VCaP (cell line): ENCODE data around the gene IDI2.
A peak's percentile ranks its signal among the peaks of the same experiment; 100 is the strongest.

Source experiments
- H3K27ac ChIP-seq: fragments of 450-650 bp; 2 replicates; pipeline ENCODE4 v1.5.1; 2017
- TF ChIP-seq, protein P1 (sequence below): fragments of 450-650 bp; conservative IDR thresholded peaks from 2 replicates; pipeline ENCODE4 v1.5.1; 2017; ENCODE audit warnings: mild to moderate bottlenecking, moderate library complexity

Gene IDI2

DNA sequence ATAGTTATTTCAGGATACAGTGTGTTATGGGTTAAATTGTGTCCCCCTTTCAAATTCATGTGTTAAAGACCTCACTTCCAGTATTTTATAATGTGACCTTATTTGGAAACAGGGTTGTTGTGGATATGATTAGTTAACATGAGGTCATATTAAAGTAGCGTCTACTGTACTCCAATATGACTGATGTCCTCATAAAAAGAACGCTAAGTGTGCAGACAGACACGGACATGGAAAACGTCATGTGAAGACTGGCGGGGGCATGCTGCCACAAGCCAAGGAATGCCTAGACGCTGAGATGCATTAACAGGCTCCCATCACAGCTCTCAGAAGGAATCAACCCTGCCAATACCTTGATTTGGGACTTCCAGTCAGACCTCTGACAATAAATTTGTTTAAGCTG lies 29.0 kb upstream of the IDI2 start:
- TF ChIP-seq, protein P1, sequence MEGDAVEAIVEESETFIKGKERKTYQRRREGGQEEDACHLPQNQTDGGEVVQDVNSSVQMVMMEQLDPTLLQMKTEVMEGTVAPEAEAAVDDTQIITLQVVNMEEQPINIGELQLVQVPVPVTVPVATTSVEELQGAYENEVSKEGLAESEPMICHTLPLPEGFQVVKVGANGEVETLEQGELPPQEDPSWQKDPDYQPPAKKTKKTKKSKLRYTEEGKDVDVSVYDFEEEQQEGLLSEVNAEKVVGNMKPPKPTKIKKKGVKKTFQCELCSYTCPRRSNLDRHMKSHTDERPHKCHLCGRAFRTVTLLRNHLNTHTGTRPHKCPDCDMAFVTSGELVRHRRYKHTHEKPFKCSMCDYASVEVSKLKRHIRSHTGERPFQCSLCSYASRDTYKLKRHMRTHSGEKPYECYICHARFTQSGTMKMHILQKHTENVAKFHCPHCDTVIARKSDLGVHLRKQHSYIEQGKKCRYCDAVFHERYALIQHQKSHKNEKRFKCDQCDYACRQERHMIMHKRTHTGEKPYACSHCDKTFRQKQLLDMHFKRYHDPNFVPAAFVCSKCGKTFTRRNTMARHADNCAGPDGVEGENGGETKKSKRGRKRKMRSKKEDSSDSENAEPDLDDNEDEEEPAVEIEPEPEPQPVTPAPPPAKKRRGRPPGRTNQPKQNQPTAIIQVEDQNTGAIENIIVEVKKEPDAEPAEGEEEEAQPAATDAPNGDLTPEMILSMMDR, result no peak
- no peak overlapping the region; the same call in 1 of the 2 replicates for H3K27ac ChIP-seq

DNA sequence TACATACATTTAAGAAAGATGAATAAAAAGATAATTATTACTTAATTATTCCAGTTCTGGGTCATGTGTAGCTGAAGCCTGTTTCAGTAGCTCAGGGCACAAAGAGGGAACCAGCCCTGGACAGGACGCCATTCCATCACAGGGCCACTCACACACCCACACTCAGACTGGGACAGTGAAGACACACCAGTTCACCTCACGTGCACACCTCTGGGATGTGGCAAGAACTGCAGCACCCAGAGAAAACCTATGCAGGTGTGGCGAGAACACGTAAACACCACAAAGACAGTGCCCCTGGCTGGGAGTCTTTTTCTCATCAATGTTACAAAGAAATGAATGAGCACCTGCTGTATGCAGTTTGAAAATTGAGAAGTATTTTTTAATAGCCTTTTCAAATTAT lies 24.9 kb upstream of the IDI2 start:
- TF ChIP-seq, protein P1, result peak; percentile 27; the same call in 1 of the 2 replicates
- peak overlapping the region; percentile 92 for H3K27ac ChIP-seq

DNA sequence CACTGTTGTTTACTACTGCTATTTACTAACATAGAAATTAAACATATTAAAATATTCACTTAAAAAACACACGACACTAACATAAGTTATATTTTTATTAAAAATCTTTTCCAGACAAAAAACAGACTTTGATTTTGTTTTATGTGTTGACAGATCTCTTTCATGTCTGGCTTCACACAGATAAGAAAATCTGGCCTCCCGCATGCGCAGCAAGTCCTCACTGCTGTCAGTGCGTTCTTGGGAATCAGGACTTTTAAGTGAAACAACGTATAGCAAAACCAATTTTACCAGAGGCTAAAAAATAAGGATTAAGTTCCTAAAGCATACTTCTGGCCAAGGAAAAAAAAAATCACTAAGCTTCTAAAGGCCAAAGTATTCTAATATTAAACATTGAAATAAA lies 24.5 kb upstream of the IDI2 start:
- TF ChIP-seq, protein P1, result no peak
- peak overlapping the region; percentile 92 for H3K27ac ChIP-seq

DNA sequence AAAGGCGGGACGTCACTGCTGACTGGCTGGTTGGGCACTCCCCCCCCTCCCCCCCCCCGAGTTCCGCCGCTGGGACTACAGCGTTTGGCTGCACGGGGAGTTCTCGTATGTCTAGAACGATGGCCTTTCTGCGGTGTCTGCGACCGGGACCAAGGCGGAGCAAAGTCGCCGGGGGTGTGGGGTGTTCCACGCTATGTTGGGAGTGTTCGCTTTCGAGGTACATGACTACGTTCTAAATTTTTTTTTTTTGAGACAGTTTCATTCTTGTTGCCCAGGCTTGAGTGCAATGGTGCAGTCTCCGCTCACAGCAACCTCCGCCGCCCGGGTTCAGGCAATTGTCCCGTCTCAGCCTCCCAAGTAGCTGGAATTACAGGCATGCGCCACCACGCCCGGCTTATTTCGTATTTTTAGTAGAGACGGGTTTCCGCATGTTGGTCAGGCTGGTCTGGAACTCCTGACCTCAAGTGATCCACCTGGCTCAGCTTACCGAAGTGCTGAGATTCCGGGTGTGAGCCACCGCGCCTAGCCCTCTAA lies 23.8 kb upstream of the IDI2 start:
- TF ChIP-seq, protein P1, result no peak
- peak overlapping the region; percentile 92 for H3K27ac ChIP-seq

DNA sequence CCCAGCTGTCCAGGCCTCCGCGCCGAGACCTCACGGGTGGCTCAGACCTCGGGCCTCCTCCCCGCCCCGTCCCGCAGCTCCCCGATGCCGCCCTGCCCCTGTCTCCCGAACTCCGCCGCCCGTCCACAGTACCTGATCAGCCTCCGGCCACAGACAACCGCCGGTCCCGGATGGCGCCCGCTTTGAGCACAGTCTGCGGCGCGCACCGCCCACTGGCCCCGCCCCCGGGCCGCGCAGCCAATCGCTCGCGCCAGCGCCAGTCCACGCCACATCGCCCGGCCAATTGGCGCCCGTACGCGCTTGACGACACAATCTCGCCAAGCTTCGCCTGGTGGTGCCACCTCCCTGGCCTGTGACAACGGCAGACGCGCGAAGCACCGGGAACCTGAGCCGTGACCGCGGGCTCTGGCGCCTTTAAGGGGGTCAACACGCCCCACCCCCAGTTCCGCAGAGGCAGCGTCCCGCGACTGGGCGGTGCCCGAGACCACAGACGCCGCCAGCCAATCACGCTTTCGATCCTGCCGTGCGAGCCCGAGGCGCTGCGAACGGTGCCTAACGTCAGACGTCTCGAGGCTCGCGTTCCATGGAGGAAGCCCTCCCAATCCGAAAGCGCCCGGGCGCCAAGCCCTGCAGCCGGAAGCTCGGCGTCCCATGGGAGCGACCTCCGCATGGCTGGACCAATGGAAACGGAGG lies 23.2 kb upstream of the IDI2 start, which contains the start of gene IDI1:
IDI1 (minus strand) TSS at position 388 of the 693 bp plus-strand sequence; CDS start at position 272, 116 bp downstream.
- peak within 1 kb of the TSS; percentile 92 for H3K27ac ChIP-seq

DNA sequence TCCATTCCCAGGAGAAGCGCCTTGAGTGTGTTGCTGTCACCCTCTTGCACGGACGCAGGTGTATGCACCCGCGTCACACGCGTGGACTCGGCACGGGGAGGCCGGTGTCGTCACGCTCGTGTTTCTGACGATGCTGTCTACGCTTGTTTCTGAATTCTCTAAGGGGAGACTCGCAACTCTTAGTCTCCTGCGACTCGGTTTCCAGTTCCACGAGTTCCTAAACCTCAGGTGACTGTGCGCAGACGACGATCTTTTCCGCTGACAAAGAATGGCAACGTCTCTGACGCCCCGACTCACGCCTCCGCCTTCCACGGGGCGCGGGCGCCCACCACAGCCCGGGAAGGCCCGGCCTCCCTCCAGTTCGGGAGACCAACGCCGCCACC lies 22.7 kb upstream of the IDI2 start:
- H3K27ac ChIP-seq, result peak overlapping the region; percentile 92
- TF ChIP-seq, protein P1, result no peak

More for the DNA sequence above, 23.2 kb upstream of the IDI2 start, which contains the start of gene IDI1:
- TF ChIP-seq, protein P1, result no peak

DNA sequence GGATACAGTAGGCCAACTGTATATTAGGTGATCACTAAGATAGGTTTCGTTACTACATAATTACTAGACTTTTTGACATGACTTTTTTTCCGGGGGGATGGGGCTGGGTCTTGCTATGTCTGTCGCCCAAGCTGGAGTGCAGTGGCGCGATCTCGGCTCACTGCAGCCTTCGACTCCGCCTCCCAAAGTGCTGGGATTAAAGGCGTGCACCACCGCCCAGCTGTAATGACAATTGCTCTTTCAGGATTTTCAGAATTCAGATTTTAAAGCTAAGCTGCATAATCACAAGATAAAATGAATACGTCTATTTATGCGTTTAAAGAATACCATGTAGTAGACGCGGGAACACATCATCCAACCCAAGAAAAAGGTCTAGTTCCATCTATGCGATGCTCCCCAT lies 22.3 kb upstream of the IDI2 start:
- H3K27ac ChIP-seq, result peak overlapping the region; percentile 92
- TF ChIP-seq, protein P1, result no peak
